ENCODE data around the gene YEATS2.
"Not testable (repeated sequence)": the region's sequence is repeated elsewhere in the genome, so short reads cannot be mapped to it uniquely, and the experiment has no call there.

Gene YEATS2

GRCh38 chr3:183697610-183698317 lies at the start of gene YEATS2:
TSS of gene YEATS2 (plus strand) at chr3:183697797. CDS start at chr3:183715163, 17,366 bp downstream.
- DNase-seq, result peak; percentile 57 to 59

DNA sequence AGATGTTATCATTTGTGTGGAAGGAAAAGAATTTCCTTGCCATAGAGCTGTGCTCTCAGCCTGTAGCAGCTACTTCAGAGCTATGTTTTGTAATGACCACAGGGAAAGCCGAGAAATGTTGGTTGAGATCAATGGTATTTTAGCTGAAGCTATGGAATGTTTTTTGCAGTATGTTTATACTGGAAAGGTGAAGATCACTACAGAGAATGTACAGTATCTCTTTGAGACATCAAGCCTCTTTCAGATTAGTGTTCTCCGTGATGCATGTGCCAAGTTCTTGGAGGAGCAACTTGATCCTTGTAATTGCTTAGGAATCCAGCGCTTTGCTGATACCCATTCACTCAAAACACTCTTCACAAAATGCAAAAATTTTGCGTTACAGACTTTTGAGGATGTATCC lies 47.0 kb upstream of the YEATS2 start:
- no peak for DNase-seq

DNA sequence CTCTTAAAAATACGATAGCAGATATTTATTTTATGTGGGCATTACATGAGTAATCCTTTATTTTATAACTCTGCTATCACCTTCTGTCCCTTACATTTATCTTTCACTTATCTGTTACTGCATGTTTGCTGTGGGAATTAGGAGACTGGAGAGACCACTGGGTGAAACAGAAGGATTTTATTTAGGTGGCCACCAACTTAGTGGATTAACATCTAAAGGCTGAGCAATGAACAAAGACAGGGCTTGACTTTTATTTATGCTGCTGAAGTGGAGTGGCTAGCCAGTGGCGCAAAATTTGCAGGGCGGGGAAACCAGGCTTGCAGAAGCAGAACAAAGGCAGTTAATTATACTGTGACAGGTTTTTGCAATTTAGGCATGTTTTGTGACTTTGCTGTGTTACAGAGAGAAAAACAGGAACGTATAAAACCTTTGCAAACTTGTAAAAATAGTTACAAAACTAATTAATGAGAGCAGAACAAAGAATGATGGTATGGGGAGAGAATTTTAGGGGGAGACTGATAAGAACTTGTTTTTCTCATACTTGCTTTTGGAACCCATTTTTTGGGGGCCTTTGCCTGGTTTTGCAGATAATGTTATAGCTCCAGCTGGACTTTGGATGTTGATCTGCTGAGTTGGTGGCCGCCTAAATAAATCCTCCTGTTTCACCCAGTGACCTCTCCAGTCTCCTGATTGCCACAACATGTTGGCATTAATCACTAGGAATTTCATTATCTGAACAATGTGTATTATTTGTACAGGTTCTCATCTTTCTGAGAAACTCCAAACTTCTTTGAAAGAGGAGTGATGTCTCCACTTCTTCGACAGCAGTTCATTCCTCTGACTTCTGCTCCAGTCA lies 44.2 kb upstream of the YEATS2 start:
- no peak for DNase-seq

- DNase-seq, result no peak
Measured at GRCh38 chr3:183654727-183655126, 42.9 kb upstream of the YEATS2 start.

DNA sequence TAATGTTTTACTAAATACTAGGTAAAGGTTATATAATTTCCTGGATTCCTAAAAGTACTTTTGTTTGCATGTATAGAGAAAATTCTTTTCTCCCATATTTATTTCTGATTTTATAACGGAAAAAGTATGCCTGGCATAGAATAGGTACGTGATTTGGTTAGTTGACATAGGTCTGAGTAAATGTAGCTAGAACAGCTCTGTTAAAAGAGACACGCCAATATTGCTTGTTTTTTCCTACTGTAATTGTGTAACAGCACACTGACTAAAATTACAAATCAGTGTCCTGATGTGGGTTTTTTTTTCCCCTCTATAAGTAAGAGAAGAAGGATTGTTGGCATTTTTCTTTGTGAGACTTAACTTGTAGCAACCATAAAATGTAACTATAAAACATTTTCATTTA lies 35.5 kb upstream of the YEATS2 start:
- no peak for DNase-seq

DNA sequence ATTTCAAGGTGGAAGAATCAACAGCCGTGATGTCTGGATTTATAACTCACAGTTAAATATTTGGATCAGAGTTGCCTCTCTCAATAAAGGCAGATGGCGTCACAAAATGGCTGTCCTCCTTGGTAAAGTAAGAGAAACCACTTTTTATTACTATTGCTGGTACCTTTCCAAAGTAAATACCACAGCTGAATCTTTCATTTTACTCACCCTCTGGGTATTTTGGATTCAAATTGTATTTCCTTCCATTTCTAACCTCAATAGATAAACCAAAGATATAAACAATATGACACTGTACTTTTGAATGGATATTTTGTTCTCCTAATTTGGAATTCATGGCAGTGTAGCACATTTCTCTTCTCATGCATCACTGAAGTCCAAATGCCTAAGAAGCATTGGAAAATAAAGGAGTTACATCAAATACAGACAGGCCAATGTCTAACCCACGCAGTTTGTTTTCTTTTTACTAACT lies 32.6 kb upstream of the YEATS2 start:
- no peak for DNase-seq

- no peak for DNase-seq
Measured at GRCh38 chr3:183680061-183680460, 17.5 kb upstream of the YEATS2 start.

- DNase-seq, result no peak
Measured at GRCh38 chr3:183687705-183688104, 9.9 kb upstream of the YEATS2 start.

GRCh38 chr3:183688874-183689273 lies 8.7 kb upstream of the YEATS2 start:
- DNase-seq, result no peak

DNA sequence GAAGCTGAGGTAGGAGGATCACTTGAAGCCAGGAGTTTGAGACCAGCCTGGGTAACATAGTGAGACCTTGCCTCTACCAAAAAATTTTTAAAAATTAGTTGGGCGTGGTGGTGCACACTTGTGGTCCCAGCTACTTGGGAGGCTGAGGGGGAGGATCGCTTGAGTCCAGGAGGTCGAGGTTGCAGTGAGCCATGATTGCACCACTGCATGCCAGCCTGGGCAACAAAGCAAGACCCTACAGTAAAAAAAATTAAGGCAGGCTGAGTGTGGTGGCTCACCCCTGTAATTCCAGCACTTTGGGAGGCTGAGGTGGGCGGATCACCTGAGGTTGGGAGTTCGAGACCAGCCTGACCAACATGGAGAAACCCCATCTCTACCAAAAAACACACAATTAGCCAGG lies 8.0 kb upstream of the YEATS2 start:
- not testable (repeated sequence) for DNase-seq

GRCh38 chr3:183690402-183690995 lies 7.1 kb upstream of the YEATS2 start:
- DNase-seq, result no peak

- no peak for DNase-seq
Measured at GRCh38 chr3:183692436-183692835, 5.2 kb upstream of the YEATS2 start.

- DNase-seq, result no peak
Measured at GRCh38 chr3:183695569-183696364, 1.8 kb upstream of the YEATS2 start.

DNA sequence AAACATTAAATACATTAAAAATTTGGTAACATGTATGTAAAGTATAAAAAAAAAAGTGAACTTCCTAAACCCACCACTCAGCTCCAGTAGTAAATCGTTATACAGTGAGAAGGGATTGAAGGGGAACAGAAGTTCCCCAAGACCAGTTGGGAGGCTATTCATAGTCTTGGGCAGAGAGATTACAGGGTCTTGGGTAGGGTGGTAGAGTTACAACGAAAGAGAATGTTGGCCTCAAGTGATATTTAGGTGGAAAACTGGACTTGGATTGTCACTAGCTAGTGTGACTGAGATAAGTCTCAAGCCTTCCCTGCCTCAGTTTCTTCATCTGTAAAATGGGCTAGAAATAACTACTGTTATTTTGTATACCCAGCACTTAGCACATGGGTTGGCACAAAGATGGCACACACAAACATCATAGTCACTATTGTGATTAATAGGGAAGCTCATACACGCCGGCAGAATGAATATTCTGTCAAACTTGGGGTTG lies 431 bp upstream of the YEATS2 start:
- DNase-seq, result no peak

DNA sequence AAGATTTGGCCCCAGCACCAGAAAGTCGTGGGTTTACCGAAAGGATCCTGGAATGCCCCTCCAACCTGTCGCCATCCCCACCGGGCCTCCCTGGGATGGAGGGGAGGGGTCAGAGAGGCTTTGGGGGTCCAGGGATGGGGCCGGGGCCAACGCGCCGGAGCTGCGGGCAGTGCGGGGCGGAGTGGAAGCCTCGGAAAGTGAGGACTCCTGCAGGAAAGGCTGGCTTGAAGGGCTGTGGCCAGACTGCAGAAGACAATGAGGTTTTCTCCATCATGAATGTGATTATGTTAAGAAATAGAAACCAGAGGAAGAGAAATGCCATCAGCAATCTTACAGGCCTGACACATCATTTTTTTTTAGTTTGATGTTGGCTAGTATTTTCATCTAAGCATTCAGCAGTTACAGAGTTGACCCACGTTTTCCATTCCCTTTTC lies 738 bp downstream of the YEATS2 start:
- DNase-seq, result no peak

- no peak for DNase-seq
Measured at GRCh38 chr3:183698756-183699155, 1.2 kb downstream of the YEATS2 start.

DNA sequence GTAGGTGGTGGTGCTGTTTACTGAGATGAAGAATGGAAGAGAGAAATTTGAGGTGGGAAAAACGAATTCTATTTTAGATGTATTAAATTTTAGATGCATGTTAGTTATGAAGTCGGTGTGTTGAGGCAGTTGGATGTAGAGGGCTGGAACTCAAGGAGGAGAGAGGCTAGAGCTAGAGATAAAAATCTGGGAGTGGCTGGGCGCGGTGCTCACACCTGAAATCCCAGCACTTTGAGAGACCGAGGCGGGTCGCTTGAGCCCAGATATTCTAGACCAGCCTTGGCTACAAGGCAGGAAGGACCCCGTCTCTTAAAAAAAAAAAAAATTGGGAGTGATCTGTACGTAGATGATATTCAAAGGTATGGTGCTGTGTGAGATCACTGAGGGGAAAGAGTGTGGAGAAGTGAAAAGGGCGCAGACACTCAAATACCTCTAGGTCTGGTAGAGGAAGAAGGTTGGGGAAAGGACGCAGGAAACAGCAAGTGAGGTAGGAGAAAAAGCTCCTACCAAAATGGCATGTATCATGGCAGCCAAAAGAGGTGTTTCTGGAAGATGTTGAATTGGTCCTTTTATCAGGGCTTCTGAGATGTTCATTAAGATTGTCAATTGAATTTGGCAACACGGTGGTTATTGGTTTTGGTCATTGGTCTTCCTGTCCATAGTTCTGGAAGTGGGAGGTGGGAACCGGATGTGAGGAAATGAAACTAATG lies 1.8 kb downstream of the YEATS2 start:
- DNase-seq, result no peak

DNA sequence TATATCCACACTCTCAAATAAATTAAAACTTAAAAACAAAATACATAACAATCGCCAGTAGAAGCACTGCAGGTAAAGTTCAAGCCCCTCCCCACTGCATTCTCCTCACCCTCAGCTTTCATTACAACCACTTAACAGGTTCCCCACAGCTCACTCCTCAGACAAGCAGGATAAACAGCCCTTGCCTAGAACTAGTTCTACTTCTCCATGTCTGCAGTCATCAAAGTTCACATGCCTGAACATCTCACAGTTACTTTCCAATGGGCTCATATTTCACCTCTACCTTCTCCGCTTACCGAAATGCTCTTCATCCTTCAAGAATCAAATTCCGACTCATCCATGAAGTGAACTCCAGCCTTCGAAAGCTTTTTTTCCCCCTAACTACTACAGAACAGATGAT lies 4.1 kb downstream of the YEATS2 start:
- DNase-seq, result no peak

GRCh38 chr3:183703892-183704291 lies 6.3 kb downstream of the YEATS2 start:
- not testable (repeated sequence) for DNase-seq

DNA sequence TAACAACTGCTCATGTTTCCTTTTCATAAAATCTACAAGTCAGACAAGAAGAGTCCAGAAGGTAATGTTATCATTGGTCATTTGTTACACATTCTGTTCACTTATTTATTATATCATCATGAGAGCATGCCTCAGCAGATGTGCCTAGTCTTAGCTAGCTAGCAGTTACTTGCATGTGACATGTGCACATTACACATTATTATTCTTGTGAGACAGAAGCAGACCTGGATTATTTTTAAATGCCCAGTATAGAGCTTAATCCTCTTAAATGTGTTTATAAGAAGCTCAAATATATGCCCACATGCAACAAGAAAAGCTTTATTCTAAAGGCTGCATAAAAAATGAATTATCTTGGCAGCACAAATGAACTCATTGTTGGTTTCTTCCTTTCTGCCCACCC lies 12.6 kb downstream of the YEATS2 start:
- DNase-seq, result no peak

GRCh38 chr3:183711516-183711915 lies 13.9 kb downstream of the YEATS2 start:
- no peak for DNase-seq

DNA sequence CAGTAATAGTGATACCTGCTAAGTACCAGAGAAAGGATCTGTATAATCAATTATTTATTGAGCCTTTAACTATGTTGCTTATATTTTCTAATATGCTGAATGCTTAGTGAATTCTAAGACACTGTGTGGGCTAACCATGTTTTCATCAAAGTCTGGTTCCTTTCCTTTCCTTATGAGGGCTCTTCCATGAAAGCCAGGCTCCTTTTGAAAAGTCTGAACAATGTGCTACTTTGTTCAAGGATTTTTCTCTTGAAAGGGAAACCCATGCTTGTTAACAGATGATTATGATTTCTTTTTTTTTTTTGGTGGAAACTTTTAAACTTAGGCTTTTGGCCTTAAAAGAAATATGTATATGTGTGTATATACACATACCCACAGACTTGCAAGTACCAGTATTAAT lies 17.0 kb downstream of the YEATS2 start:
- no peak for DNase-seq

Measured in activated CD4-positive, alpha-beta T cell treated with anti-CD3 and anti-CD28 coated beads, Interleukin-2, amount 50 U/mL, for 4 hours (primary cell).